Measurements from ENCODE around the gene PMEPA1.

DNA sequence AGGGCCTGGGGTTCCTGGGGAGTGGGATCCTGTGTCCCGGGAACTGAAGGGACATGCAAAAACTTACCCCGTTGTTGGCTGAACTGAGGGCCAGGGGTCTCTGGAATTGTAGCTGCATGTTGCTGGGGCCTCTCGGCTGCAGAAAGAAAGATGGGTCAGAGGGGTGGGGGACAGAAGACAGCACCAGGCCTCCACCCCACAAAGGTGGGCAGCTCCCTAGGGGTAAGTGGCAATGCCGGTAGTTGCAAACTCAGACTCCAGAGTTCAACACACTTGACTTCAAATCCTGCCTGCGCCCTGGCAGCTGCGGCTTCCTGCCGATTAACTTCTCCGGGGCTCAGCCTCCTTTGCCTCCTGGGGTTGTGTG lies 94.4 kb downstream of the PMEPA1 start:
- TF ChIP-seq POLR2A (IDR thresholded peaks at IDR 0.05; ENCODE audit: low read length) (no peak), GATA1 (IDR thresholded peaks at IDR 0.05; ENCODE audit: low read depth, low read length) (no peak)

Measured in erythroblast (primary cell).